GM23248 (cell line): ENCODE measurements around the gene FAM177A1.

ENCODE experiments used
- EZH2 ChIP-seq: fragments of 200-600 bp; sonication (generic); IDR thresholded peaks from 2 replicates; pipeline ENCODE4 v1.6.1; 2018; ENCODE audit warnings: antibody characterized with exemption, mild to moderate bottlenecking; ENCODE audit not compliant: insufficient read depth, poor library complexity, severe bottlenecking
- EZH2phosphoT487 ChIP-seq: fragments of 200-600 bp; sonication (generic); IDR thresholded peaks from 2 replicates; pipeline ENCODE4 v1.6.1; 2018; ENCODE audit warnings: antibody characterized with exemption, moderate library complexity, mild to moderate bottlenecking, low read depth; ENCODE audit not compliant: insufficient read depth

DNA sequence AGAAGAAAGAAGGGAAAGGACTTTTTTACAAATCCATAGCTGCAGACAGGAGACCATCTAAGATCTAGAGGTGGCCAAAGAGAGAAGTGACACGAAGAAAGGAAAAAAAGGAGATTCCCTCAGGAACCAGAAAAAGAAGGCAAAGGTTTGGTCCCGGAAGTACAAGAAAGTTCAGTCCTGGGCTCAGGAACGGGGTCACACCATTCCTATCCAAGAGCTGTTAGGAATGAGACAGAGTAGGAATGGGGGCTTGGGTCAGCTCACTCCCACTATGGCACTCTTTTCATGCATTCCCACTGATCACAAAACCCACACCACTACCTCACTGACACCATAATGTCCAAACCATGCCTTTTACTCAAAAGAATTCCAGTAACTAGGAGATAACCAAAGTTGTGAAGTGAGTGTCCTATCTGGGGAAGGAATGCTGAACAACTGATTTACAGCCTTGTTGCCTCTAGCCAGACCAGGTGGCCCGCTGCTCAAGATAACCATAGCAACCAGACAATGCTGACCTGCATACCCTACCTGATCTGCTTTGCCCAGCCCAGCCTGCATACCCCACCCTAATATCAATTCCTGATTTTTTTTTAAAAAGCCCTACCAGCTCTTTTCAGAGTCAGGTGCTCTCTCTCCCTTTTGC is 67.4 kb downstream of the FAM177A1 start:
- no peak for TF ChIP-seq EZH2
- no peak for TF ChIP-seq EZH2phosphoT487
